Measurements from ENCODE around the gene DYRK3. TPM values are rescaled to one million over a fixed set of nuclear protein-coding genes. Genes with fewer than 3 reads are reported as not detected.

Gene DYRK3
- total and polyA plus RNA-seq, 2 donors (not counting 1 experiment from before 2014, with no cell fraction given): 10.2 to 38.5 TPM

DNA sequence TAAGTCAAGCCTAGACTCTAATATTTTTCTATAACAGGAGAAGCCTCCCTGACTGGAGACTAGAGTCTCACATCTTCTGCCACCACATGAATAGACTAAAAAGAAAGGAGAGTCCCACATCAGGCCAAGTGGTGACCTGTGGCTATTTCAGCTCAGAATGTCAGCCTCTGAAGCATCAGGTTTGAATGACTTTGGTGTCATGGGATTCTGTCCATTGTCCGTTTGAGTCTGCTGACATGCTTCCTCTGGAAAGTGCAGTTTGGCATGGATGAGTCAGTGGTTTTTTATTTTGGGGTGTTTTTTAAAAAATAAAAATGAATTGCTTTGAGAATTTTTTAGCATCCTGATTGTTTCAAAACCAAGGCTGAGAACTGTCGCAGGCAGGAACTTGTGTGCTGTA is 19.5 kb downstream of the DYRK3 start:
- H3K4me1 ChIP-seq (ENCODE audit: control insufficient read depth, extremely low read depth, insufficient read depth, low read length): no peaks in the 10 kb centered on the region
- H4K20me1 ChIP-seq (ENCODE audit: control insufficient read depth, extremely low read depth, insufficient read depth, low read length): no peaks in the 10 kb centered on the region
- H3K4me2 ChIP-seq (ENCODE audit: extremely low read depth, insufficient read depth, low read length): no peak overlapping the region
- H3K27me3 ChIP-seq (ENCODE audit: control insufficient read depth, insufficient read depth, low read length): no peaks in the 10 kb centered on the region
- no peak overlapping the region for H3K27ac ChIP-seq (ENCODE audit: insufficient read depth, low read length)
- no peak overlapping the region for H3K9ac ChIP-seq (ENCODE audit: insufficient read depth, low read length)
- no peak overlapping the region for H2AFZ ChIP-seq (ENCODE audit: low read length)
- no peaks in the 10 kb centered on the region for H3K9me3 ChIP-seq (ENCODE audit: control insufficient read depth, insufficient read depth, low read depth, low read length)
- no peaks in the 10 kb centered on the region for H3K79me2 ChIP-seq (ENCODE audit: control insufficient read depth, insufficient read depth, low read length)
- TF ChIP-seq EZH2 (IDR thresholded peaks at IDR 0.05; ENCODE audit: low read length, missing control alignments): no peak
- TF ChIP-seq, protein P1, sequence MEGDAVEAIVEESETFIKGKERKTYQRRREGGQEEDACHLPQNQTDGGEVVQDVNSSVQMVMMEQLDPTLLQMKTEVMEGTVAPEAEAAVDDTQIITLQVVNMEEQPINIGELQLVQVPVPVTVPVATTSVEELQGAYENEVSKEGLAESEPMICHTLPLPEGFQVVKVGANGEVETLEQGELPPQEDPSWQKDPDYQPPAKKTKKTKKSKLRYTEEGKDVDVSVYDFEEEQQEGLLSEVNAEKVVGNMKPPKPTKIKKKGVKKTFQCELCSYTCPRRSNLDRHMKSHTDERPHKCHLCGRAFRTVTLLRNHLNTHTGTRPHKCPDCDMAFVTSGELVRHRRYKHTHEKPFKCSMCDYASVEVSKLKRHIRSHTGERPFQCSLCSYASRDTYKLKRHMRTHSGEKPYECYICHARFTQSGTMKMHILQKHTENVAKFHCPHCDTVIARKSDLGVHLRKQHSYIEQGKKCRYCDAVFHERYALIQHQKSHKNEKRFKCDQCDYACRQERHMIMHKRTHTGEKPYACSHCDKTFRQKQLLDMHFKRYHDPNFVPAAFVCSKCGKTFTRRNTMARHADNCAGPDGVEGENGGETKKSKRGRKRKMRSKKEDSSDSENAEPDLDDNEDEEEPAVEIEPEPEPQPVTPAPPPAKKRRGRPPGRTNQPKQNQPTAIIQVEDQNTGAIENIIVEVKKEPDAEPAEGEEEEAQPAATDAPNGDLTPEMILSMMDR (conservative IDR thresholded peaks at IDR 0.05 in 1 of 2, IDR thresholded peaks at IDR 0.05 in 1 of 2; ENCODE audit: low read depth in 1 of 2, low read length in 2 of 2): no peak
- H3K36me3 ChIP-seq (ENCODE audit: control insufficient read depth, insufficient read depth, low read length): peaks cover 2% of the 10 kb centered on the region
- no peak for DNase-seq (ENCODE audit: low read depth in 2 of 2)
- no peak overlapping the region for H3K4me3 ChIP-seq (replicated peaks in 1 of 4; ENCODE audit: control extremely low read depth in 1 of 4, insufficient read depth in 1 of 4, low read depth in 3 of 4, low read length in 4 of 4)

DNA sequence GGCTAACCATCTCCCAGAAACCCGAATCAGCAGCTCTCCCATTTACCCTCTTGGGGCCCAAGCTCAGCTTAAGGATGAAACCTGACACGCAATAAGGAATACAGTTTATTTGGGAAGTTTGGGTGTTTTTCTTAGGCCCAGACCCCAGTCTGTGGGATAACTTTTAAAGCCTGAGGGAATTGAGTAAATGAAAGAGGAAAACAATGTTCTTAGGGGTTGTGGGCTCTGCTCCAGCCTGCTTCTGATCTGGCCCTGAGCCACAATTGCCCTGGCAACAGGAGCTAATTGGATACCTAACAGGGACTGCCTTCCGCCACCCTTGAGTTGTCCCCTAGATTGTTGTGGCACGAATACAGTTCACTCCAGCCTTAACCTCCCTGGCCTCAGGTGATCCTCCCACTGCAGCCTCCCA is 20.1 kb downstream of the DYRK3 start:
- TF ChIP-seq, protein P1 (conservative IDR thresholded peaks at IDR 0.05 in 1 of 2, IDR thresholded peaks at IDR 0.05 in 1 of 2; ENCODE audit: low read depth in 1 of 2, low read length in 2 of 2): no peak
- no peak for TF ChIP-seq EZH2 (IDR thresholded peaks at IDR 0.05; ENCODE audit: low read length, missing control alignments)
- no peak for DNase-seq (ENCODE audit: low read depth in 2 of 2)
- no peak overlapping the region for H3K27ac ChIP-seq (ENCODE audit: insufficient read depth, low read length)

DNA sequence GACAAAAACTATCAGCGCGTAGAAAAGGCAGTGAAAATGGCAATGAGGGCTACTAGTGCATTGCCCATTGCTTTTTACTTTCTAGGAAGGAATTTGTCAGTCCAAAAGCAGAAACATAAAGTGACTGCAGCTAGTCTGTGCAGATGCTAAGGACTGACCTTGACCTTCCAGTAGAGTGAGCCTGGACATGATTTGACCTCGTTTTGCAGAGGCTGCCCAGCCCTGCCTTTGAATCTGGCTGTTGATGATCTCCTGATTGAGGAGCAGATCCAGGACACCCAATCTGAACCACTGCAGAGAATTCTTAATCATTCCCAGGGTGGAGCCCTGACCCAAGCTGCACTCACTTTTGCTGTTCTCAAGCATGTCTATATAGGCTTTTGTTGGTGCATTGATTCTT is 21.6 kb downstream of the DYRK3 start:
- Histone ChIP-seq H3K9me3 (ENCODE audit: control insufficient read depth, insufficient read depth, low read depth, low read length) (no peaks in the 10 kb centered on the region), H2AFZ (ENCODE audit: low read length) (no peak overlapping the region), H3K4me1 (ENCODE audit: control insufficient read depth, extremely low read depth, insufficient read depth, low read length) (no peaks in the 10 kb centered on the region), H3K36me3 (ENCODE audit: control insufficient read depth, insufficient read depth, low read length) (peaks cover under 1% of the 10 kb centered on the region), H3K9ac (ENCODE audit: insufficient read depth, low read length) (no peak overlapping the region), H3K4me2 (ENCODE audit: extremely low read depth, insufficient read depth, low read length) (no peak overlapping the region), H4K20me1 (ENCODE audit: control insufficient read depth, extremely low read depth, insufficient read depth, low read length) (no peaks in the 10 kb centered on the region), H3K27me3 (ENCODE audit: control insufficient read depth, insufficient read depth, low read length) (no peaks in the 10 kb centered on the region), H3K79me2 (ENCODE audit: control insufficient read depth, insufficient read depth, low read length) (no peaks in the 10 kb centered on the region), H3K27ac (ENCODE audit: insufficient read depth, low read length) (no peak overlapping the region), H3K4me3 (replicated peaks in 1 of 4; ENCODE audit: control extremely low read depth in 1 of 4, insufficient read depth in 1 of 4, low read depth in 3 of 4, low read length in 4 of 4) (no peak overlapping the region)
- TF ChIP-seq EZH2 (IDR thresholded peaks at IDR 0.05; ENCODE audit: low read length, missing control alignments): no peak
- TF ChIP-seq, protein P1 (conservative IDR thresholded peaks at IDR 0.05 in 1 of 2, IDR thresholded peaks at IDR 0.05 in 1 of 2; ENCODE audit: low read depth in 1 of 2, low read length in 2 of 2): no peak
- DNase-seq (ENCODE audit: low read depth in 2 of 2): no peak

More for the DNA sequence above, 20.1 kb downstream of the DYRK3 start:
- peaks cover 2% of the 10 kb centered on the region for H3K36me3 ChIP-seq (ENCODE audit: control insufficient read depth, insufficient read depth, low read length)
- H4K20me1 ChIP-seq (ENCODE audit: control insufficient read depth, extremely low read depth, insufficient read depth, low read length): no peaks in the 10 kb centered on the region
- no peak overlapping the region for H3K4me2 ChIP-seq (ENCODE audit: extremely low read depth, insufficient read depth, low read length)
- H3K4me3 ChIP-seq (replicated peaks in 1 of 4; ENCODE audit: control extremely low read depth in 1 of 4, insufficient read depth in 1 of 4, low read depth in 3 of 4, low read length in 4 of 4): no peak overlapping the region
- no peak overlapping the region for H3K9ac ChIP-seq (ENCODE audit: insufficient read depth, low read length)
- no peaks in the 10 kb centered on the region for H3K9me3 ChIP-seq (ENCODE audit: control insufficient read depth, insufficient read depth, low read depth, low read length)
- H3K79me2 ChIP-seq (ENCODE audit: control insufficient read depth, insufficient read depth, low read length): no peaks in the 10 kb centered on the region
- H2AFZ ChIP-seq (ENCODE audit: low read length): no peak overlapping the region
- H3K4me1 ChIP-seq (ENCODE audit: control insufficient read depth, extremely low read depth, insufficient read depth, low read length): no peaks in the 10 kb centered on the region
- no peaks in the 10 kb centered on the region for H3K27me3 ChIP-seq (ENCODE audit: control insufficient read depth, insufficient read depth, low read length)
